HUES48 (cell line): ENCODE data around the gene XAGE2.

Experiments
- H3K27ac ChIP-seq: one replicate; pipeline ENCODE4 v1.7.0; 2013; ENCODE audit warnings: low read depth, low read length, inconsistent platforms
- H3K27me3 ChIP-seq: 2 replicates; pipeline ENCODE4 v1.6.1; 2013; ENCODE audit warnings: mild to moderate bottlenecking, low read length; ENCODE audit not compliant: control insufficient read depth, insufficient read depth
- H3K36me3 ChIP-seq: 2 replicates; pipeline ENCODE4 v1.6.1; 2013; ENCODE audit warnings: low read length; ENCODE audit not compliant: control insufficient read depth, insufficient read depth
- H3K4me1 ChIP-seq: 2 replicates; pipeline ENCODE4 v1.6.1; 2013; ENCODE audit warnings: mild to moderate bottlenecking, low read length; ENCODE audit not compliant: control insufficient read depth, insufficient read depth
- H3K4me3 ChIP-seq: 2 replicates; pipeline ENCODE4 v1.5.1; 2013; ENCODE audit warnings: mild to moderate bottlenecking, low read depth, low read length
- H3K9ac ChIP-seq: 2 replicates; pipeline ENCODE4 v1.6.1; 2013; ENCODE audit warnings: mild to moderate bottlenecking, low read depth, low read length, moderate library complexity
- H3K9me3 ChIP-seq: 2 replicates; pipeline ENCODE4 v1.6.1; 2013; ENCODE audit warnings: low read length; ENCODE audit not compliant: control insufficient read depth, insufficient read depth

XAGE2 gene

GRCh38 chrX:52359614-52360232 lies 9.1 kb upstream of the XAGE2 start:
- Histone ChIP-seq H3K9ac (no peak overlapping the region), H3K4me3 (no peak overlapping the region), H3K36me3 (no peaks in the 10 kb centered on the region), H3K27ac (no peak overlapping the region), H3K4me1 (no peaks in the 10 kb centered on the region), H3K9me3 (peaks cover 16% of the 10 kb centered on the region), H3K27me3 (no peaks in the 10 kb centered on the region)

- Histone ChIP-seq H3K4me1 (no peaks in the 10 kb centered on the region), H3K36me3 (no peaks in the 10 kb centered on the region), H3K9me3 (peaks cover 28% of the 10 kb centered on the region), H3K9ac (no peak overlapping the region), H3K27me3 (no peaks in the 10 kb centered on the region), H3K27ac (no peak overlapping the region), H3K4me3 (no peak overlapping the region)
These were observed 6.9 kb upstream of the XAGE2 start for GRCh38 chrX:52361941-52362340.

GRCh38 chrX:52363247-52363883 lies 5.5 kb upstream of the XAGE2 start:
- Histone ChIP-seq H3K36me3 (no peaks in the 10 kb centered on the region), H3K27ac (no peak overlapping the region), H3K4me3 (no peak overlapping the region), H3K27me3 (no peaks in the 10 kb centered on the region), H3K9me3 (peaks cover 31% of the 10 kb centered on the region), H3K4me1 (no peaks in the 10 kb centered on the region), H3K9ac (no peak overlapping the region)

GRCh38 chrX:52378870-52379269 lies 10.0 kb downstream of the XAGE2 start:
- Histone ChIP-seq H3K4me3 (no peak overlapping the region), H3K9me3 (peaks cover 49% of the 10 kb centered on the region), H3K27ac (no peak overlapping the region), H3K9ac (no peak overlapping the region), H3K4me1 (no peaks in the 10 kb centered on the region), H3K36me3 (no peaks in the 10 kb centered on the region), H3K27me3 (no peaks in the 10 kb centered on the region)

DNA sequence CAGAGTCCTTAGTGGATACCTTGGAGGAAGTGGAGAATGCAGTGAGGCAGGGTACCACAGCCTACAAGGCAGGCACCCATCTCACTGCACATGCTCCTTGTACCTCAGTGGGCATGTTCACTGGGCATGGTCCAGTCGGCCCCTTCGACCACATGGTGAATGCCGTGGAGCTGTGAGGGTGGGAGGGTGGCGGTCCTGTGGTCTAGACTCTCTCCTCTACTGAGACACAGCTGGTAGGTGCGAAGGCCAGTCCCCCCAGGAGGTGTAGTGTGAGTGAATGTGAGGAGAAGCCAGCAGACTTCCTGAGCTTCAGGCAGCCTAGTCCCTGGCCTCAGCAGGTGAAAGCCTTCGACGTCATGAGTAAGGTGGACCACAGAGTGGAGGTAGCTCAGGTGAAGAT lies 12.2 kb downstream of the XAGE2 start:
- Histone ChIP-seq H3K9ac (no peak overlapping the region), H3K4me1 (no peaks in the 10 kb centered on the region), H3K27me3 (no peaks in the 10 kb centered on the region), H3K9me3 (peaks cover 47% of the 10 kb centered on the region), H3K36me3 (no peaks in the 10 kb centered on the region), H3K27ac (no peak overlapping the region), H3K4me3 (no peak overlapping the region)

DNA sequence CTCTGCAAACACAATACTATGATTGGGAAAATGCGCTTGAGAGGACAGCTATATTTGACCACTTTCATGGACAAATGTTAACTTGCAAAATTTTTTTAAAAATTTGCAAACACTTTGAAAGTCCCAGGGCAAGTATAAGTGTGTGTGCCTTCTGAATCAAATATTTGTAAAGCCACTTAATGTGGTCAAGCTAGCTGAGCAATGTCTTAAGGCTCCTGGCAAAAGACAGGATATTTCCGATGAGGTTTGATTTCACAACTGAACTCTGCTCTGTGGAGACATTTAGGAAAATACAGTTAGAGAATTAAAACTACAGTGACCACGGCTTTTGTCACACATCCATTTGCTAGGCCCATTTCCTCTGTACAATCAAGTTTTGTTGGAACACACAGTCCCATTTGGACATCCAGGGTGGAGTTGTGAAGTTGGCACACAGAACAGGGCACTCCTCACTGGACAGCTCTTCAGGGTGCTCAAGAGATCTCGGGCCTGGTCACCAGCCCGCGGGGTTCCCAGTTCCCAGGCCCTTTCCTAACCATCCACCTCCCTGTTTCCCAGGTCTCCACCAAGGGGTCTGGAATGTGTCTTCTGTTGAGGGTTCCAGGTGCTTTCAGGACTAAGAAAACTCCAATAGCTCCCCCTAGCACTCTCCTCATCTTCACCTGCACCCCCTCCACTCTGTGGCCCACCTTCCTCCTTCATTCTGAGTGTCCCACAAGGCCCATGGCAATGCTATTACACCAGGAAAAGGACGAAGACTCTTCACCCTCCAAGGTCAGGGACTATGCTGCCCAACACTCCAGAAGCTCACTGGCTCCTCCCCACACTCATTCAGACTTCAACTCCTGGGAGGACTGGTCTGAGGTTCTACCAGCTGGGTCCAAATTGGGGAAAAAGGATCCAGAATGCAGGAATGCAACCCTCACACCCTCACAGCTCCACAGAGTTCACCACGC lies 41.9 kb downstream of the XAGE2 start:
- H3K36me3 ChIP-seq = no peaks in the 10 kb centered on the region
- H3K9ac ChIP-seq = no peak overlapping the region
- H3K9me3 ChIP-seq = peaks cover 31% of the 10 kb centered on the region
- no peak overlapping the region for H3K4me3 ChIP-seq
- no peaks in the 10 kb centered on the region for H3K27me3 ChIP-seq
- H3K4me1 ChIP-seq = no peaks in the 10 kb centered on the region
- no peak overlapping the region for H3K27ac ChIP-seq

DNA sequence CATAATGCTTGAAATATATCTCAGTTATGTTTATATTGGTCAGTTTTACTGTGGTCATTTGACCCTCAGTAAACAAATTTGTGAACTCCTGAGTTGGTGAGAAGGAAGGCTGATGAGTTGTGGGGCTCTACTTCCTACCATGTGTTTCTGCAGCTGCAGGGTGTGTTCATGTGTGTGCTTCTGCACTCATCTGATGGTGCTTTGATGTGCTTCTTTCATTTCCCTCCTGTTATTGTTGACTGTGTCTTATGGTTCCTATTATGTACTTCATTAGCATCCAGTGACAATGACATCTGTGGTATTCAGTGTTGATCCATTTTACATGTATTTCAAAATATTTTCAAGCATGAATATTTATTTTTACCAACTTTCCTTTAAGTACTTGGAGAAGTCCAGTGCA lies 46.5 kb downstream of the XAGE2 start:
- Histone ChIP-seq H3K36me3 (no peaks in the 10 kb centered on the region), H3K27me3 (no peaks in the 10 kb centered on the region), H3K27ac (no peak overlapping the region), H3K4me3 (no peak overlapping the region), H3K9ac (no peak overlapping the region), H3K9me3 (peaks cover 32% of the 10 kb centered on the region), H3K4me1 (no peaks in the 10 kb centered on the region)

DNA sequence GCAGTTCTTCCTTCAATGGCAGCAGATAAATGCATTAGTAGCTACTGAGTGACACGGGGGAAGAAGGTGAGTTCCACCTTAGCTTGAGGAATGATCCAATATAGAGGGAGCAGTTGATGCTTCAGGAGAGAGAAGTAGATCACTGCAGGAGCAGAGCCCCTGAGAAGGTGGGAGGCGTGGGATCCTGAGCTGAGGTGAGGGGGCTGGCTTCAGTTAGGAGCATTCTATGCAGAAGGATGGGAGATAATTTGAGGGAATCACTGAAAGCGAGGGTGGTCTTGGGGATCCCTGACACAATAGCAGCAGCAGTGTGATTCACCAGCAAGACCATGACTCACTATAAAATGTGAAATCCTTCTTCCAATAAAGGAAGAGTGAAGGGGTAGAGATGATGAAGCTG lies 48.0 kb downstream of the XAGE2 start:
- Histone ChIP-seq H3K9me3 (peaks cover 36% of the 10 kb centered on the region), H3K4me1 (no peaks in the 10 kb centered on the region), H3K27me3 (no peaks in the 10 kb centered on the region), H3K36me3 (no peaks in the 10 kb centered on the region), H3K4me3 (no peak overlapping the region), H3K27ac (no peak overlapping the region), H3K9ac (no peak overlapping the region)

GRCh38 chrX:52420824-52421443 lies 52.1 kb downstream of the XAGE2 start:
- Histone ChIP-seq H3K9ac (no peak overlapping the region), H3K27ac (no peak overlapping the region), H3K27me3 (no peaks in the 10 kb centered on the region), H3K36me3 (no peaks in the 10 kb centered on the region), H3K4me3 (no peak overlapping the region), H3K4me1 (no peaks in the 10 kb centered on the region), H3K9me3 (peaks cover 46% of the 10 kb centered on the region)

DNA sequence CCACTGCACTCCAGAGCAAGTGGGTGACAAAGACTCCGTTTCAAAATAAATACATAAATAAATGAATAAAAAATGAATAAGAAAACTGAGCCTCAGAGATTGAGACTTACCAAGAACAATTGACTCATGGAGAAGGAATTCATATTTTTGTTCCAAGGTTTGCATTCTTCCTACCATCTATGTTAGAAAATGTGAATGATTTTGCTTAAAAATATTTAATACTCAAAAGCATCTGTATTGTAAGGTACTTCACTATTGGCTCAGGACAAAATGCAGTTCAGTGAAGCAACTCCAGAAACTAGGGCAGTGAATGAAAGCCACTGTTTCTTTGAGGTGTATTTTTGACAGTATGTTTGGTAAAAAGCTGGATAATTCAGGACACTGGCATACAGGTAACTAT lies 54.1 kb downstream of the XAGE2 start:
- no peak overlapping the region for H3K9ac ChIP-seq
- H3K27me3 ChIP-seq = no peaks in the 10 kb centered on the region
- no peak overlapping the region for H3K4me3 ChIP-seq
- H3K27ac ChIP-seq = no peak overlapping the region
- H3K9me3 ChIP-seq = peaks cover 46% of the 10 kb centered on the region
- no peaks in the 10 kb centered on the region for H3K4me1 ChIP-seq
- no peaks in the 10 kb centered on the region for H3K36me3 ChIP-seq
